ENCODE results near the gene RGR.

The RGR gene

DNA sequence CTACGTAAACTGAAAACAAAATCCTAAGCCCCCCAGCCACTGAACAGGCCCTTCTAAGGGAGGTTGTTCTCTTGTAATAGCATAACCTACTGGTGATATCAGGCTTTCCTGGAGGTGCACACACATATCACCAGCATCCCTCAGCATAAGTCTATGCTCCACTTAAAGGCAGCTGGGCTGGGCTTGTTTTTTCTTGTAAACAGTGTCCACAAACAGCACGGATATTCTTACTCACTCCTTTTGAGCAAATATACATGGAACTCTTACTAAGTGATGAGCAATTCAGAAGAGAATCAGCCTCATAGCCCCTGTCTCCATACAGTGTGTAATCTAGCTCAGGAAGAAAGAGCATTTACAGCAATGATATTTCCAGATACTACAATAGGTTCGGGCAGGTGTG is 5.9 kb upstream of the RGR start:
- Histone ChIP-seq H3K4me3 (ENCODE audit: low read length) (no peak overlapping the region), H3K4me1 (ENCODE audit: insufficient read depth, low read length) (no peaks in the 10 kb centered on the region), H3K36me3 (ENCODE audit: insufficient read depth, low read length) (no peaks in the 10 kb centered on the region), H3K27ac (ENCODE audit: low read depth, low read length) (no peak overlapping the region), H3K27me3 (ENCODE audit: insufficient read depth, low read length) (peaks cover 10% of the 10 kb centered on the region; the same call in 1 of the 2 replicates), H3K9me3 (ENCODE audit: insufficient read depth, low read depth, low read length) (no peaks in the 10 kb centered on the region), H3K9ac (ENCODE audit: low read depth, low read length) (no peak overlapping the region)
- WGBS, result 92% methylated on average over 2 of the region's 3 CpGs

DNA sequence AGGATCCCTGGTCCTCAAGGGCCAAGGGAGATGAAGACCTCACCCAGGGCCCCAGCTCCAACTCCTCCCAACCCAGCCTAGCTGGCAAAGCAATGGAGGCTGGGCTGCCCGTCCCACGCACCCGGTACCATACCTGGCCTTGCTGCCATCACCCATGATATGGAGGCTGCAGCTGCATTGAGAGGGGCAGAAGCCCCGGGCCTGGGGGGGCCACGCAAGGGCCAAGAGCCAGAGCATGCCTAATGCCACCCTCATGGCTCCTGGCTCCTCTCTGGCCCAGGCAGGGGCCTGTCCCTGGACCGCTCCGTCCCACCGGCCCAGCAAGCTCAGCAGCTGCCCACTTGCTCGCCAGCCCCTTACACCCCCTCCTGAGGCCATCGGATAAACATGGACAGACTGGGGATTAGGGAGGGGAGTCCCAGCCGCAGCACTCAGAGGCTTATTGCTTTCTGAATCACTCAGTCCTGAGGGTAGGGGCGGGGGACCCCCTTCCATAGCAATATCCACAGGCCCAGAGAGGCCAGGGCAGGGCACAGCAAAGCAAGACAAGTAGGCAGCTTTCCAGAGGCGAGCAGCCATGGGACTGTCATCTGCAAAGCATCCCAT is 3.6 kb upstream of the RGR start, which contains the start of gene LRIT1:
TSS of gene LRIT1 (minus strand) at position 362 of the 606 bp plus-strand sequence. CDS start at position 255, 107 bp downstream.
- no peaks in the 10 kb centered on the region for H3K36me3 ChIP-seq (ENCODE audit: insufficient read depth, low read length)
- peaks cover 10% of the 10 kb centered on the region; the same call in 1 of the 2 replicates for H3K27me3 ChIP-seq (ENCODE audit: insufficient read depth, low read length)
- H3K9ac ChIP-seq (ENCODE audit: low read depth, low read length), result no peak within 1 kb of the TSS
- WGBS, result 93% methylated on average over 13 of the region's 13 CpGs
- H3K9me3 ChIP-seq (ENCODE audit: insufficient read depth, low read depth, low read length), result no peaks in the 10 kb centered on the region
- no peak within 1 kb of the TSS for H3K27ac ChIP-seq (ENCODE audit: low read depth, low read length)
- no peaks in the 10 kb centered on the region for H3K4me1 ChIP-seq (ENCODE audit: insufficient read depth, low read length)
- H3K4me3 ChIP-seq (ENCODE audit: low read length), result no peak within 1 kb of the TSS

DNA sequence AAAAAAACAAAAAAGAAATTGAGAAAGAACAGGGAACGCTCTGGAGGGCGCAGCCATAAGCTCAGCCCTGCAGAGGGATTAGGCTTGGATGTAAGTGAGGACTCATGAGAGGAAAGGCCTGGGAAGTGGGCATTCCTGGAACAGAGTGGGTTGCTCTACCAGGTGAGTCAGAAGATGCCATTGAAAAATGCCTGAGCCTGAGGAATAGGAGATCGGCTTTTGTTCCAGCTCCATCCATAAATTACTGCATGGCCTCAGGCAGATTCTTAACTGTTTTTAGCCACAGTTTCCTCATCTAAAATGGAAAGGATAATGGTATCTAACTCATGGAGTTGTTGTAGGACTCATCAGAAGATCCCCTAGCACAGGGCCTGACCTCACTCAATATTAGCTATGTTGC is 1.1 kb upstream of the RGR start:
- H3K4me3 ChIP-seq (ENCODE audit: low read length), result no peak overlapping the region
- H3K27me3 ChIP-seq (ENCODE audit: insufficient read depth, low read length), result no peaks in the 10 kb centered on the region
- H3K4me1 ChIP-seq (ENCODE audit: insufficient read depth, low read length), result no peaks in the 10 kb centered on the region
- no peak overlapping the region for H3K27ac ChIP-seq (ENCODE audit: low read depth, low read length)
- no peaks in the 10 kb centered on the region for H3K9me3 ChIP-seq (ENCODE audit: insufficient read depth, low read depth, low read length)
- WGBS, result 91% methylated on average over 3 of the region's 3 CpGs
- no peak overlapping the region for H3K9ac ChIP-seq (ENCODE audit: low read depth, low read length)
- H3K36me3 ChIP-seq (ENCODE audit: insufficient read depth, low read length), result no peaks in the 10 kb centered on the region

DNA sequence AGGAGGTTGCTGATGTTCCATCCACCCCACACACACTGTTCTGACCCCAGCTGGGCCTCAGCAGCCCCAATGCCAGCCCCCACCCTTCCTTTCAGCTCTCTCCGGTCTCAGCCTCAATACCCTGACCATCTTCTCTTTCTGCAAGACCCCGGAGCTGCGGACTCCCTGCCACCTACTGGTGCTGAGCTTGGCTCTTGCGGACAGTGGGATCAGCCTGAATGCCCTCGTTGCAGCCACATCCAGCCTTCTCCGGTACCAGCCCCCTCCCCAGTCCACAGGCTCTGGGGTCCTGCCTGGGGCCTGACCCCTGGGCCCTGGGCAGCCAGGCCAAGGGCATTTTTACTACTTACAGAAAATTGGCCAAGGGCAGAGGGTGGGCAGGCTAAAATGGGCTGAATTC is 2.6 kb downstream of the RGR start:
- no peak overlapping the region for H3K4me3 ChIP-seq (ENCODE audit: low read length)
- H3K36me3 ChIP-seq (ENCODE audit: insufficient read depth, low read length), result no peaks in the 10 kb centered on the region
- 91% methylated on average over 6 of the region's 6 CpGs for WGBS
- H3K9ac ChIP-seq (ENCODE audit: low read depth, low read length), result no peak overlapping the region
- H3K27me3 ChIP-seq (ENCODE audit: insufficient read depth, low read length), result no peaks in the 10 kb centered on the region
- H3K9me3 ChIP-seq (ENCODE audit: insufficient read depth, low read depth, low read length), result no peaks in the 10 kb centered on the region
- no peaks in the 10 kb centered on the region for H3K4me1 ChIP-seq (ENCODE audit: insufficient read depth, low read length)
- H3K27ac ChIP-seq (ENCODE audit: low read depth, low read length), result no peak overlapping the region

DNA sequence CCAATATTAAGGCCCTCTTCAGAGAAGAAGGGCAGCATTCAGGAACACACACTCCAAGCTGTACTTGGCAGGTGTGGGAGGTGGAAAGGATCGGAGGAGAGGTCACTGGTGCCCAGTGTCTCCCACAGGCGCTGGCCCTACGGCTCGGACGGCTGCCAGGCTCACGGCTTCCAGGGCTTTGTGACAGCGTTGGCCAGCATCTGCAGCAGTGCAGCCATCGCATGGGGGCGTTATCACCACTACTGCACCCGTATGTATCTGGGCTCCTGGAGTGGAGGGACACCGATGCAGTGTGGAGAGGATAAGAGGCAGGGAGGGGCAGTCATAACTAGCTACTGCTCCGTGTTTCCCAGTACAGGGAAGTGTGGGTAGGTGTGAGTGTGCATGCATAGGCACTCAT is 3.9 kb downstream of the RGR start:
- Histone ChIP-seq H3K4me3 (ENCODE audit: low read length) (no peak overlapping the region), H3K4me1 (ENCODE audit: insufficient read depth, low read length) (no peaks in the 10 kb centered on the region)
- WGBS, result 93% methylated on average over 12 of the region's 12 CpGs

DNA sequence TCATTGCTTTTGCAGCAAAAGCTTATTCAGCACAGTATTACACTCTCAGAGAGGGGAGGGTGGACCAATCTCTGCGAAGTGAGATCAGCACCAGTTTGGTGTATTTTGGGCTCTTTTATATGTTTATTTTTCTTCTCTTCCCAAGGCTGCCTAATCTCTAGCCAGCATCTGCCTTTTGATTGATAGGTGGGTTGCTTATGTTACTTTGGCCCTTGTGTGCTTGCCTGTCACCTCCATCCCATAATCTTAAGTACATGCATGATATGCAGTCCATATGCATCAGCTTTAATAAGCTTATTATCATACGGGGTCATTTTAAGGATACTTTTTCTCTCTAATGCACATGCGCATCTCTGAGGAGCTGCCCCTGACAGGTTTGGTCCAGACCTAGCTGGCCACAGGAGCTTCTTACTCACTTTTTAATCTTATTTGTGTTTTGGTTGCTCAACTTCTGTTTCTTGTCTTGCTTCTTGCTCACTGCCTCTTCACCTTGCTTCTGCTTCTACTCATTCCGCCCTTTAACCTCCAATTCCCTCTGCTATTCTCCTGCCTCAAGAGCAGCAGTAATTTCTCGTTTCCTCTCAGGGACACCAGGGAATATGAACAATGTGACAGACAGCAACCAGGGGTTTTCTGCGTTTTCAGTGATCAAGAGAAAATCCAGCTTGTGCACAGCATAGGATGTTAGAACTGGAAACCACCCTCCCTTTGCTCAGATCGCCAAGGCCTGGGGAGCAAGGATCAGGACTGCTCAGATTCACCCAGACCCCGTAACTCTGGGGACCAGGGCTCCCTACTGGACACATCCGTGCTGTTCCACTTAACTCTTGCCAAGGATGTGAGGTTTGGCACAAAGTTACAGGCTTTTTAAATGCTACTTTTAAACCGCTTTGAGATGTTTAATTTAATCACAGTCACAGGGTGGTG is 10.0 kb downstream of the RGR start:
- H3K36me3 ChIP-seq (ENCODE audit: insufficient read depth, low read length), result no peaks in the 10 kb centered on the region
- H3K27ac ChIP-seq (ENCODE audit: low read depth, low read length), result no peak overlapping the region
- 89% methylated on average over 9 of the region's 10 CpGs for WGBS
- no peak overlapping the region for H3K9ac ChIP-seq (ENCODE audit: low read depth, low read length)
- H3K9me3 ChIP-seq (ENCODE audit: insufficient read depth, low read depth, low read length), result no peaks in the 10 kb centered on the region
- H3K4me3 ChIP-seq (ENCODE audit: low read length), result no peak overlapping the region
- no peaks in the 10 kb centered on the region for H3K4me1 ChIP-seq (ENCODE audit: insufficient read depth, low read length)
- H3K27me3 ChIP-seq (ENCODE audit: insufficient read depth, low read length), result peaks cover 11% of the 10 kb centered on the region

More for the DNA sequence above, 3.9 kb downstream of the RGR start:
- Histone ChIP-seq H3K36me3 (ENCODE audit: insufficient read depth, low read length) (no peaks in the 10 kb centered on the region), H3K9me3 (ENCODE audit: insufficient read depth, low read depth, low read length) (no peaks in the 10 kb centered on the region), H3K27me3 (ENCODE audit: insufficient read depth, low read length) (no peaks in the 10 kb centered on the region), H3K9ac (ENCODE audit: low read depth, low read length) (no peak overlapping the region), H3K27ac (ENCODE audit: low read depth, low read length) (no peak overlapping the region)

DNA sequence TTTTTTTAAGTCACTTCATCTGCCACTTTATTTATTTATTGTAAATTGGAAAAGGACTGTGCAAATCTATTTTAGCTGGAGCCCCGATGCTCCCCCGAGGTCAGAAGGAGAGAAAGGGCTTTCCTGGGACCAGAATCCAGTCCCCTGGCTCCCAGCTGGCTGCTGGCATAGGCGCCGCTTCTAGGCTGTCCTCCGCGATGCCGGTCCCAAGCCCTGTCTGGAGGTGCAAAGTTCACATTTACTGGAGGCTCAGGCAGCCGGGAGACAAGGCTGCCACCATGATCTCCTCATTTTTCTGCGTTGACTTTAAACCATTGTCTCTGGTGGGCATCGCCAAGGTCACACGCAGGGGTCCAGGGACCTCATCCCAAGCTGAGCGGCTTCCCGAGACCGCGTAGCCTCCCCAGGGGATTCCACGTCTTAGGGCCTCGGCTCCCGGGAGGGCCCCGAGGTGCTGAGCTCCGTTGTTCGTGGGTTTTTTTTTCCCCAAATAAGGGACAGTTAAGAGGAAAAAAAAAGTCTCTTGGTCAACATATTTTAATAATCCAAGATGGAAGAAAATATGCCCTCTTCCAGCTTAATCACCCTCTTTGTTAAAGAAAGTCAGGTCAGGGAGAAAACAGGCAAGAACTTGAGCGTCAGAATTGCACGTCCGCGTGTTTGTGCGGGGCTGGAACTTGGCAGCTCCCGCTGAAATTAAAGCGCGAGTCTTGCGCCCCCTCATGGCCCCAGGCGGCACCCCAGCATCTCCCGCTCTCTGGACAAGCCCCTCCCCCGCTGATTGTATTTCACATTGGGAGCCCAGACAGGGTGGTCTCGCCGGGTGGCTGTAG is 11.9 kb downstream of the RGR start:
- Histone ChIP-seq H3K36me3 (ENCODE audit: insufficient read depth, low read length) (no peaks in the 10 kb centered on the region), H3K4me3 (ENCODE audit: low read length) (no peak overlapping the region), H3K9ac (ENCODE audit: low read depth, low read length) (no peak overlapping the region), H3K27ac (ENCODE audit: low read depth, low read length) (no peak overlapping the region), H3K27me3 (ENCODE audit: insufficient read depth, low read length) (peaks cover 11% of the 10 kb centered on the region), H3K9me3 (ENCODE audit: insufficient read depth, low read depth, low read length) (no peaks in the 10 kb centered on the region), H3K4me1 (ENCODE audit: insufficient read depth, low read length) (no peaks in the 10 kb centered on the region)
- whole genome bisulfite sequencing, result 71% methylated on average over 34 of the region's 35 CpGs

DNA sequence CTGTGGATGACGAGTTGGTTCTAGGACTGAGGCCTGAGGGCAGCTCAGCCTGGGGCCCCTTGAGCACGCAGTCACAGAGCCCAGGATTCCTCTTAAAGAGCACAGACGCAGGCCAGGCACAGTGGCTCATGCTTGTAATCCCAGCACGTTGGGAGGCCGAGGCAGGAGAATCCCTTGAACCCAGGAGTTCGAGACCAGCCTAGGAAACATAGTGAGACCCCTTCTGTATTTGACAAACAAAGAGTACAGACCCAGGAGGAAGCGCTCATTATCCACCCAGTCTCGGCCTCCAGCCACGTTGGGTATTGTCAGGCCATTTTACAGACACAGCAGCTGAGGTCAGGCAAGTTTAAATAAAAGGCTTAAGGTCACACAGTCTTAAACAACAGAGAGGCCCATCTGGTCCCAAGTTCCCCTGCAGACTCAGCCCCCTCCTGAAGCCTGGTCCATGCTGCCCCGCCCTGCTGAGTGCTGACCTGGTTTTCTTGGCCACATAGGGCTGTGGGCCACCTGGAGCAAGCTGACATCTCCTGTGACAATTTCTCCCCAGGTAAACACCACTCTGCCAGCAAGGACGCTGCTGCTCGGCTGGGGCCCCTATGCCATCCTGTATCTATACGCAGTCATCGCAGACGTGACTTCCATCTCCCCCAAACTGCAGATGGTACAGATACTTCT is 12.6 kb downstream of the RGR start:
- H3K4me3 ChIP-seq (ENCODE audit: low read length), result no peak overlapping the region
- H3K36me3 ChIP-seq (ENCODE audit: insufficient read depth, low read length), result no peaks in the 10 kb centered on the region
- no peaks in the 10 kb centered on the region for H3K9me3 ChIP-seq (ENCODE audit: insufficient read depth, low read depth, low read length)
- H3K4me1 ChIP-seq (ENCODE audit: insufficient read depth, low read length), result no peaks in the 10 kb centered on the region
- no peak overlapping the region for H3K9ac ChIP-seq (ENCODE audit: low read depth, low read length)
- H3K27me3 ChIP-seq (ENCODE audit: insufficient read depth, low read length), result peaks cover 11% of the 10 kb centered on the region
- 85% methylated on average over 15 of the region's 15 CpGs for WGBS
- H3K27ac ChIP-seq (ENCODE audit: low read depth, low read length), result no peak overlapping the region

DNA sequence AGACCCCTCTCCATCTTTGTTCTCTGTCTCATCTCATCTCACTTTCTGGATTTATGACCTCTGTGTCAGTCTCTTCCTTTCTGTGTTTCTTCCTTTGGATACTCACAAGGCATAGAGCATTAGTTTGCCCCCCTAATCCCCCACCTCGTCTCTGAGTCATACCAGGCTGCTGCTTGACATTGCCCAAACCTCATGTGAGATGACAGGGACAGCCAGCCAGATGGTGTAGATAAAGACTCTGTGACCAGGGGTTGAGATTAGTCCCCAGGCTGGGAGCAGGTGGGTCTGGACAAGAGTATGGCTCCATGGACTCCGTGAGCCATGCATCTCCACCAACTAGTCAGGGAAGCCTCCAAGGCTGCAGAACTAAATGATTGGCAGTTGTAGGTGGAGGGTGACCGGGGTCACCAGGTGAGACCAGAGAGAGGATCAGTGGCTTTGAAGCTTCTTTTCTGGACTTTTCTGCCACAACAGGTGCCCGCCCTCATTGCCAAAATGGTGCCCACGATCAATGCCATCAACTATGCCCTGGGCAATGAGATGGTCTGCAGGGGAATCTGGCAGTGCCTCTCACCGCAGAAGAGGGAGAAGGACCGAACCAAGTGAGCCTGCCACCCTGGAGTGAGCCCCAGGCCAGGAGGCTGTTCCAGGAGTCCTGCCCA is 13.3 kb downstream of the RGR start:
- H3K9ac ChIP-seq (ENCODE audit: low read depth, low read length), result no peak overlapping the region
- no peaks in the 10 kb centered on the region for H3K36me3 ChIP-seq (ENCODE audit: insufficient read depth, low read length)
- H3K9me3 ChIP-seq (ENCODE audit: insufficient read depth, low read depth, low read length), result no peaks in the 10 kb centered on the region
- no peak overlapping the region for H3K4me3 ChIP-seq (ENCODE audit: low read length)
- no peak overlapping the region for H3K27ac ChIP-seq (ENCODE audit: low read depth, low read length)
- no peaks in the 10 kb centered on the region for H3K4me1 ChIP-seq (ENCODE audit: insufficient read depth, low read length)
- peaks cover 11% of the 10 kb centered on the region for H3K27me3 ChIP-seq (ENCODE audit: insufficient read depth, low read length)
- WGBS, result 93% methylated on average over 7 of the region's 7 CpGs

DNA sequence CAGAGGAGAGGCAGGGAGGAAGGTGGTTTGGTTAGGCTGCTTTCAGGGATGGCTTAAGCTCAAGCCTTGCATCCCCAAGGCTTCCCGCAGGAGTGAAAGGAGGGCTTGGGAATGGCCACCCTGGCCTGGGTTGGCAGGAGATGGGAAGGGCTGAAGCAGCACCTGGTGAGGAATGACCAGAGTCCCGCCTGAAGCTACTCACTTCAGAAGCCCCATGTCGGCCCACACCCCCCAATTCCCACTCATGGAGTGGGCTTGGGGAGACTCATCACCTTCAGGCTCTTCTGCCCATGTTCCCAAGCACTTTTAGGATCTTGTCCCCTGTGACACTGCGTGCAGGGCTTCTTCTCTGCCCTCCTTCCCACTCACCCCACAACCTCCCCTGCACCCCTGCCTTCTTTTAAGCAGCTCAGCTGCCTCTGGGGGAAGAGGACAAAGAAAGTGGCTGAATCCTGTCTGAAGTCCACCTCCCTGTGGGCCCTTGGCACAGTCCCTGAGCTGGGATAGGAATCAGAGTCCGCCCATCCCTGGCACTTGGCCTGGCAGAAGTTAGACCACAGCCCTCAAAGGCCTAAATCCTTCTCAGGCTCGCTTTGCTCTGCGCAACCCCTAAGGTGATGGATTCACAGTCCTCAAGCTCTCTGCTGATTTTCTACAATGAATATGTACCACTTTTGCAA is 16.5 kb downstream of the RGR start:
- H3K9me3 ChIP-seq (ENCODE audit: insufficient read depth, low read depth, low read length), result no peaks in the 10 kb centered on the region
- H3K9ac ChIP-seq (ENCODE audit: low read depth, low read length), result no peak overlapping the region
- peaks cover 3% of the 10 kb centered on the region; the same call in 1 of the 2 replicates for H3K4me1 ChIP-seq (ENCODE audit: insufficient read depth, low read length)
- H3K36me3 ChIP-seq (ENCODE audit: insufficient read depth, low read length), result no peaks in the 10 kb centered on the region
- peaks cover 13% of the 10 kb centered on the region for H3K27me3 ChIP-seq (ENCODE audit: insufficient read depth, low read length)
- no peak overlapping the region for H3K27ac ChIP-seq (ENCODE audit: low read depth, low read length)
- WGBS, result 85% methylated on average over 7 of the region's 7 CpGs
- H3K4me3 ChIP-seq (ENCODE audit: low read length), result no peak overlapping the region
